Myometrial cell (primary cell): ENCODE measurements around the gene FAM83C. TPM values are rescaled to one million over a fixed set of nuclear protein-coding genes. Genes with fewer than 3 reads are reported as not detected.

Experiments
- total RNA-seq: library from RNA; depleted of rRNA; stranded (reverse); fragments of >200 nt; gene quantifications from 2 replicates; pipeline ENCODE4 v1.2.3, GENCODE V29; 2015

Gene FAM83C
- total RNA-seq = not detected in 2 replicates

GRCh38 chr20:35291654-35292503 is at the start of gene FAM83C:
FAM83C (minus strand) TSS chr20:35292425; CDS start chr20:35292304, 121 bp downstream.

GRCh38 chr20:35284267-35284991 is 7.8 kb downstream of the FAM83C start, which contains the start of gene EIF6:
EIF6 (minus strand) TSS chr20:35284772; CDS start chr20:35284487, 285 bp downstream.

GRCh38 chr20:35277531-35278395 is 14.5 kb downstream of the FAM83C start, which contains the start of gene MMP24OS:
MMP24OS (minus strand) TSS chr20:35278122; CDS start chr20:35277929, 193 bp downstream.

Other genes starting within 250 kb of the FAM83C start
- gene TRPC4AP, start 199.6 kb downstream of the FAM83C start, total RNA-seq = 77.6 and 88.8 TPM in 2 replicates
- gene EDEM2, start 145.1 kb downstream of the FAM83C start, total RNA-seq = 35.5 and 40.4 TPM in 2 replicates
- 79.9 and 89.7 TPM in 2 replicates for gene PROCR, start 120.4 kb downstream of the FAM83C start, total RNA-seq
- gene MMP24, start 65.7 kb downstream of the FAM83C start, total RNA-seq = 0.53 and 0.86 TPM in 2 replicates
- gene MMP24OS, start 14.3 kb downstream of the FAM83C start, total RNA-seq = 23.4 and 30.7 TPM in 2 replicates
- 222 and 261 TPM in 2 replicates for gene EIF6, start 7.7 kb downstream of the FAM83C start, total RNA-seq
- gene UQCC1, start 119.5 kb upstream of the FAM83C start, total RNA-seq = 27.1 and 31.4 TPM in 2 replicates
- 13.8 and 14.0 TPM in 2 replicates for gene GDF5, start 145.8 kb upstream of the FAM83C start, total RNA-seq
- gene CEP250, start 163.2 kb upstream of the FAM83C start, total RNA-seq = 28.0 and 28.2 TPM in 2 replicates
- not detected in 2 replicates for gene C20orf173, start 237.2 kb upstream of the FAM83C start, total RNA-seq
- gene ERGIC3, start 249.7 kb upstream of the FAM83C start, total RNA-seq = 325 and 413 TPM in 2 replicates